Measurements from ENCODE around the gene COG3. TPM values are rescaled to one million over a fixed set of nuclear protein-coding genes. Genes with fewer than 3 reads are reported as not detected.

The COG3 gene
- total RNA-seq, 1 donor from 2014 or later, result 19.1 TPM

GRCh38 chr13:45479661-45480060 lies 14.9 kb downstream of the COG3 start:
- no peaks in the 10 kb centered on the region for H3K4me1 Mint-ChIP-seq
- H3K9me3 Mint-ChIP-seq, result no peaks in the 10 kb centered on the region
- H3K4me3 Mint-ChIP-seq, result no peak overlapping the region
- peaks cover 19% of the 10 kb centered on the region for H3K36me3 Mint-ChIP-seq (ENCODE audit: low read depth)
- no peaks in the 10 kb centered on the region for H3K27me3 Mint-ChIP-seq (ENCODE audit: low read depth)
- TF ChIP-seq, protein P1, sequence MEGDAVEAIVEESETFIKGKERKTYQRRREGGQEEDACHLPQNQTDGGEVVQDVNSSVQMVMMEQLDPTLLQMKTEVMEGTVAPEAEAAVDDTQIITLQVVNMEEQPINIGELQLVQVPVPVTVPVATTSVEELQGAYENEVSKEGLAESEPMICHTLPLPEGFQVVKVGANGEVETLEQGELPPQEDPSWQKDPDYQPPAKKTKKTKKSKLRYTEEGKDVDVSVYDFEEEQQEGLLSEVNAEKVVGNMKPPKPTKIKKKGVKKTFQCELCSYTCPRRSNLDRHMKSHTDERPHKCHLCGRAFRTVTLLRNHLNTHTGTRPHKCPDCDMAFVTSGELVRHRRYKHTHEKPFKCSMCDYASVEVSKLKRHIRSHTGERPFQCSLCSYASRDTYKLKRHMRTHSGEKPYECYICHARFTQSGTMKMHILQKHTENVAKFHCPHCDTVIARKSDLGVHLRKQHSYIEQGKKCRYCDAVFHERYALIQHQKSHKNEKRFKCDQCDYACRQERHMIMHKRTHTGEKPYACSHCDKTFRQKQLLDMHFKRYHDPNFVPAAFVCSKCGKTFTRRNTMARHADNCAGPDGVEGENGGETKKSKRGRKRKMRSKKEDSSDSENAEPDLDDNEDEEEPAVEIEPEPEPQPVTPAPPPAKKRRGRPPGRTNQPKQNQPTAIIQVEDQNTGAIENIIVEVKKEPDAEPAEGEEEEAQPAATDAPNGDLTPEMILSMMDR (conservative IDR thresholded peaks at IDR 0.05), result no peak
- H3K27ac Mint-ChIP-seq (ENCODE audit: unreplicated experiment), result no peak overlapping the region
- DNase-seq (ENCODE audit: low read depth, low spot score), result no peak

GRCh38 chr13:45481688-45482087 lies 16.9 kb downstream of the COG3 start:
- no peak overlapping the region for H3K27ac Mint-ChIP-seq (ENCODE audit: unreplicated experiment)
- H3K4me1 Mint-ChIP-seq, result peaks cover 4% of the 10 kb centered on the region
- H3K27me3 Mint-ChIP-seq (ENCODE audit: low read depth), result no peaks in the 10 kb centered on the region
- peaks cover 24% of the 10 kb centered on the region for H3K36me3 Mint-ChIP-seq (ENCODE audit: low read depth)
- peaks cover 3% of the 10 kb centered on the region for H3K9me3 Mint-ChIP-seq
- no peak for DNase-seq (ENCODE audit: low read depth, low spot score)
- H3K4me3 Mint-ChIP-seq, result no peak overlapping the region
- TF ChIP-seq, protein P1 (conservative IDR thresholded peaks at IDR 0.05), result no peak

DNA sequence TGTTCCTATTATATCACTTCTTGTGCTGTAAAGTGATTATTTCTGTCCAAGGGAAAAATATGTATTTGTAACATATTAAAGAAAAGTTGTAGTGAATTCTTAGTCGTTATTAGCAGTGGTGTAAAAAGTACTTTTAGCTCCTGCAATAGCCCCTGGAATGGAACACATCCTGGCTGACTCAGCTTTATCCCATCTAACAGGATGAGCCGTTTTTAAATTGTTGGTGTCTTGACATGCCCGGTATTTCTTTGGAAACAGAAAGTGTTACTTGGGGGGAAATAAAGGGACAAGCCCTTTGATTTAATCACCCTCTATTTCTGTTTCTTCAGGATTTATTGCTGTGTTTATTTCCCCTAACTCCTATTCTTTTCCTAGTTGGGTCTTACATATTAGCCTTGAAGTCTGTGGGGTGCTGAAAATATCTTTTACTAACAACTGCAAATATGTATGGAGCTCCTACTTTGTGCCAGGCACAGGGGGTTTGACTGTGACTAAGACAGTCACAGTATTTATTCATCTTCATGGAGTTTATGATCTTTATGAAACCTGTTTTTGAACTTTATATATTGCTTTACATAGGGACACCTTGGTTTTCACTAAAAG lies 17.9 kb downstream of the COG3 start:
- Mint-ChIP-seq H3K9me3 (peaks cover 3% of the 10 kb centered on the region), H3K4me3 (no peak overlapping the region), H3K27ac (ENCODE audit: unreplicated experiment) (no peak overlapping the region), H3K36me3 (ENCODE audit: low read depth) (peaks cover 33% of the 10 kb centered on the region), H3K27me3 (ENCODE audit: low read depth) (no peaks in the 10 kb centered on the region), H3K4me1 (peaks cover 5% of the 10 kb centered on the region)
- TF ChIP-seq, protein P1 (conservative IDR thresholded peaks at IDR 0.05), result no peak
- no peak for DNase-seq (ENCODE audit: low read depth, low spot score)

- H3K27ac Mint-ChIP-seq (ENCODE audit: unreplicated experiment), result no peak overlapping the region
- H3K36me3 Mint-ChIP-seq (ENCODE audit: low read depth), result peaks cover 30% of the 10 kb centered on the region
- no peaks in the 10 kb centered on the region for H3K27me3 Mint-ChIP-seq (ENCODE audit: low read depth)
- peaks cover 5% of the 10 kb centered on the region for H3K4me1 Mint-ChIP-seq
- H3K9me3 Mint-ChIP-seq, result peaks cover 3% of the 10 kb centered on the region
- TF ChIP-seq, protein P1 (conservative IDR thresholded peaks at IDR 0.05), result no peak
- H3K4me3 Mint-ChIP-seq, result no peak overlapping the region
- DNase-seq (ENCODE audit: low read depth, low spot score), result no peak
These were observed 22.9 kb downstream of the COG3 start for GRCh38 chr13:45487604-45488003.

GRCh38 chr13:45490068-45490467 lies 25.3 kb downstream of the COG3 start:
- no peak for DNase-seq (ENCODE audit: low read depth, low spot score)
- Mint-ChIP-seq H3K4me1 (peaks cover 5% of the 10 kb centered on the region), H3K9me3 (peaks cover 3% of the 10 kb centered on the region)

More at GRCh38 chr13:45490068-45490467, 25.3 kb downstream of the COG3 start:
- H3K27ac Mint-ChIP-seq (ENCODE audit: unreplicated experiment), result no peak overlapping the region
- H3K36me3 Mint-ChIP-seq (ENCODE audit: low read depth), result peaks cover 17% of the 10 kb centered on the region
- H3K4me3 Mint-ChIP-seq, result no peak overlapping the region
- H3K27me3 Mint-ChIP-seq (ENCODE audit: low read depth), result no peaks in the 10 kb centered on the region
- TF ChIP-seq, protein P1 (conservative IDR thresholded peaks at IDR 0.05), result peak; percentile 48

Measured in neural crest cell (in vitro differentiated cells).